ENCODE data around the gene SPANXN2.
"Not testable (repeated sequence)": the region's sequence is repeated elsewhere in the genome, so short reads cannot be mapped to it uniquely, and the experiment has no call there.

SPANXN2 gene

GRCh38 chrX:143720652-143721051, at the start of gene SPANXN2:
SPANXN2 (minus strand) TSS chrX:143720752; CDS start chrX:143720668, 84 bp downstream.
- peaks cover 43% of the 10 kb centered on the region for H3K9me3 ChIP-seq (ENCODE audit: control insufficient read depth, low read depth, low read length)
- H3K9ac ChIP-seq (ENCODE audit: low read length); H3K27me3 ChIP-seq (ENCODE audit: control insufficient read depth, insufficient read depth, low read length); H3K4me3 ChIP-seq (ENCODE audit: low read length); H3K4me1 ChIP-seq (ENCODE audit: control insufficient read depth, low read depth, low read length); H3K36me3 ChIP-seq (ENCODE audit: control insufficient read depth, low read depth, low read length); H3K27ac ChIP-seq (ENCODE audit: low read length): not testable (repeated sequence)

GRCh38 chrX:143768976-143769375, 48.4 kb upstream of the SPANXN2 start:
- H3K27ac ChIP-seq (ENCODE audit: low read length) = no peak overlapping the region
- no peak overlapping the region for H3K4me3 ChIP-seq (ENCODE audit: low read length)
- peaks cover 50% of the 10 kb centered on the region for H3K9me3 ChIP-seq (ENCODE audit: control insufficient read depth, low read depth, low read length)
- no peaks in the 10 kb centered on the region for H3K36me3 ChIP-seq (ENCODE audit: control insufficient read depth, low read depth, low read length)
- H3K9ac ChIP-seq (ENCODE audit: low read length) = no peak overlapping the region
- no peaks in the 10 kb centered on the region for H3K27me3 ChIP-seq (ENCODE audit: control insufficient read depth, insufficient read depth, low read length)
- H3K4me1 ChIP-seq (ENCODE audit: control insufficient read depth, low read depth, low read length) = no peaks in the 10 kb centered on the region

- H3K36me3 ChIP-seq (ENCODE audit: control insufficient read depth, low read depth, low read length); H3K27me3 ChIP-seq (ENCODE audit: control insufficient read depth, insufficient read depth, low read length); H3K27ac ChIP-seq (ENCODE audit: low read length); H3K9ac ChIP-seq (ENCODE audit: low read length); H3K4me3 ChIP-seq (ENCODE audit: low read length); H3K4me1 ChIP-seq (ENCODE audit: control insufficient read depth, low read depth, low read length): not testable (repeated sequence)
- H3K9me3 ChIP-seq (ENCODE audit: control insufficient read depth, low read depth, low read length) = peaks cover 38% of the 10 kb centered on the region
These were observed 47.2 kb upstream of the SPANXN2 start for GRCh38 chrX:143767789-143768188.

GRCh38 chrX:143757887-143758286, 37.3 kb upstream of the SPANXN2 start:
- no peaks in the 10 kb centered on the region for H3K36me3 ChIP-seq (ENCODE audit: control insufficient read depth, low read depth, low read length)
- H3K27ac ChIP-seq (ENCODE audit: low read length) = no peak overlapping the region
- H3K9me3 ChIP-seq (ENCODE audit: control insufficient read depth, low read depth, low read length) = peaks cover 77% of the 10 kb centered on the region
- no peaks in the 10 kb centered on the region for H3K4me1 ChIP-seq (ENCODE audit: control insufficient read depth, low read depth, low read length)
- no peak overlapping the region for H3K4me3 ChIP-seq (ENCODE audit: low read length)
- H3K27me3 ChIP-seq (ENCODE audit: control insufficient read depth, insufficient read depth, low read length) = no peaks in the 10 kb centered on the region
- H3K9ac ChIP-seq (ENCODE audit: low read length) = no peak overlapping the region

GRCh38 chrX:143757375-143757774, 36.8 kb upstream of the SPANXN2 start:
- Histone ChIP-seq H3K27me3 (ENCODE audit: control insufficient read depth, insufficient read depth, low read length) (no peaks in the 10 kb centered on the region), H3K36me3 (ENCODE audit: control insufficient read depth, low read depth, low read length) (no peaks in the 10 kb centered on the region), H3K4me3 (ENCODE audit: low read length) (no peak overlapping the region), H3K4me1 (ENCODE audit: control insufficient read depth, low read depth, low read length) (no peaks in the 10 kb centered on the region), H3K9me3 (ENCODE audit: control insufficient read depth, low read depth, low read length) (peaks cover 81% of the 10 kb centered on the region), H3K27ac (ENCODE audit: low read length) (no peak overlapping the region), H3K9ac (ENCODE audit: low read length) (no peak overlapping the region)

- no peaks in the 10 kb centered on the region for H3K4me1 ChIP-seq (ENCODE audit: control insufficient read depth, low read depth, low read length)
- peaks cover 85% of the 10 kb centered on the region for H3K9me3 ChIP-seq (ENCODE audit: control insufficient read depth, low read depth, low read length)
- no peaks in the 10 kb centered on the region for H3K27me3 ChIP-seq (ENCODE audit: control insufficient read depth, insufficient read depth, low read length)
These were observed 33.6 kb upstream of the SPANXN2 start for GRCh38 chrX:143754183-143754582.

GRCh38 chrX:143733866-143734265, 13.3 kb upstream of the SPANXN2 start:
- H3K9ac ChIP-seq (ENCODE audit: low read length) = no peak overlapping the region
- no peak overlapping the region for H3K4me3 ChIP-seq (ENCODE audit: low read length)
- H3K27ac ChIP-seq (ENCODE audit: low read length) = no peak overlapping the region
- no peaks in the 10 kb centered on the region for H3K36me3 ChIP-seq (ENCODE audit: control insufficient read depth, low read depth, low read length)
- no peaks in the 10 kb centered on the region for H3K27me3 ChIP-seq (ENCODE audit: control insufficient read depth, insufficient read depth, low read length)
- peaks cover 75% of the 10 kb centered on the region for H3K9me3 ChIP-seq (ENCODE audit: control insufficient read depth, low read depth, low read length)
- no peaks in the 10 kb centered on the region for H3K4me1 ChIP-seq (ENCODE audit: control insufficient read depth, low read depth, low read length)

More at GRCh38 chrX:143754183-143754582, 33.6 kb upstream of the SPANXN2 start:
- Histone ChIP-seq H3K36me3 (ENCODE audit: control insufficient read depth, low read depth, low read length) (no peaks in the 10 kb centered on the region), H3K27ac (ENCODE audit: low read length) (no peak overlapping the region), H3K4me3 (ENCODE audit: low read length) (no peak overlapping the region), H3K9ac (ENCODE audit: low read length) (no peak overlapping the region)

GRCh38 chrX:143726296-143726695, 5.7 kb upstream of the SPANXN2 start:
- no peak overlapping the region for H3K4me3 ChIP-seq (ENCODE audit: low read length)
- no peaks in the 10 kb centered on the region for H3K27me3 ChIP-seq (ENCODE audit: control insufficient read depth, insufficient read depth, low read length)
- no peak overlapping the region for H3K9ac ChIP-seq (ENCODE audit: low read length)
- H3K27ac ChIP-seq (ENCODE audit: low read length) = no peak overlapping the region
- H3K4me1 ChIP-seq (ENCODE audit: control insufficient read depth, low read depth, low read length) = no peaks in the 10 kb centered on the region
- H3K9me3 ChIP-seq (ENCODE audit: control insufficient read depth, low read depth, low read length) = peaks cover 41% of the 10 kb centered on the region
- no peaks in the 10 kb centered on the region for H3K36me3 ChIP-seq (ENCODE audit: control insufficient read depth, low read depth, low read length)

- no peaks in the 10 kb centered on the region for H3K4me1 ChIP-seq (ENCODE audit: control insufficient read depth, low read depth, low read length)
- H3K9me3 ChIP-seq (ENCODE audit: control insufficient read depth, low read depth, low read length) = peaks cover 76% of the 10 kb centered on the region
- no peak overlapping the region for H3K9ac ChIP-seq (ENCODE audit: low read length)
- H3K27me3 ChIP-seq (ENCODE audit: control insufficient read depth, insufficient read depth, low read length) = no peaks in the 10 kb centered on the region
- no peak overlapping the region for H3K4me3 ChIP-seq (ENCODE audit: low read length)
- H3K27ac ChIP-seq (ENCODE audit: low read length) = no peak overlapping the region
- no peaks in the 10 kb centered on the region for H3K36me3 ChIP-seq (ENCODE audit: control insufficient read depth, low read depth, low read length)
These were observed 19.1 kb downstream of the SPANXN2 start for GRCh38 chrX:143701460-143701859.

- H3K36me3 ChIP-seq (ENCODE audit: control insufficient read depth, low read depth, low read length) = no peaks in the 10 kb centered on the region
- H3K4me3 ChIP-seq (ENCODE audit: low read length) = no peak overlapping the region
- no peak overlapping the region for H3K9ac ChIP-seq (ENCODE audit: low read length)
- H3K9me3 ChIP-seq (ENCODE audit: control insufficient read depth, low read depth, low read length) = peaks cover 79% of the 10 kb centered on the region
- no peaks in the 10 kb centered on the region for H3K4me1 ChIP-seq (ENCODE audit: control insufficient read depth, low read depth, low read length)
- H3K27ac ChIP-seq (ENCODE audit: low read length) = no peak overlapping the region
- no peaks in the 10 kb centered on the region for H3K27me3 ChIP-seq (ENCODE audit: control insufficient read depth, insufficient read depth, low read length)
These were observed 25.7 kb downstream of the SPANXN2 start for GRCh38 chrX:143694885-143695284.

GRCh38 chrX:143683486-143683885, 37.1 kb downstream of the SPANXN2 start:
- H3K9ac ChIP-seq (ENCODE audit: low read length) = no peak overlapping the region
- peaks cover 66% of the 10 kb centered on the region for H3K9me3 ChIP-seq (ENCODE audit: control insufficient read depth, low read depth, low read length)
- H3K27ac ChIP-seq (ENCODE audit: low read length) = no peak overlapping the region
- H3K4me1 ChIP-seq (ENCODE audit: control insufficient read depth, low read depth, low read length) = no peaks in the 10 kb centered on the region
- H3K36me3 ChIP-seq (ENCODE audit: control insufficient read depth, low read depth, low read length) = no peaks in the 10 kb centered on the region
- H3K4me3 ChIP-seq (ENCODE audit: low read length) = no peak overlapping the region
- H3K27me3 ChIP-seq (ENCODE audit: control insufficient read depth, insufficient read depth, low read length) = no peaks in the 10 kb centered on the region

- Histone ChIP-seq H3K36me3 (ENCODE audit: control insufficient read depth, low read depth, low read length) (no peaks in the 10 kb centered on the region), H3K9ac (ENCODE audit: low read length) (no peak overlapping the region), H3K27me3 (ENCODE audit: control insufficient read depth, insufficient read depth, low read length) (no peaks in the 10 kb centered on the region), H3K4me1 (ENCODE audit: control insufficient read depth, low read depth, low read length) (no peaks in the 10 kb centered on the region), H3K9me3 (ENCODE audit: control insufficient read depth, low read depth, low read length) (peaks cover 70% of the 10 kb centered on the region), H3K4me3 (ENCODE audit: low read length) (no peak overlapping the region), H3K27ac (ENCODE audit: low read length) (no peak overlapping the region)
These were observed 45.6 kb downstream of the SPANXN2 start for GRCh38 chrX:143674926-143675325.
